PC-9 (cell line): ENCODE measurements around the gene DIP2C. TPM values are rescaled to one million over a fixed set of nuclear protein-coding genes. Genes with fewer than 3 reads are reported as not detected.

Experiments
- BruUV-seq: library from RNA; stranded (reverse); fragments of 400-500 nt; replicated peaks from 2 replicates; lab custom pipeline; 2021; lab: Mats Ljungman, UMichigan
- CTCF ChIA-PET: fragments of 300-600 bp; sonication (Branson Sonifier 250); formaldehyde crosslinking; loops from one replicate; lab custom pipeline; 2022; ENCODE audit warnings: antibody characterized with exemption; lab: Charles Lee
- POLR2A ChIA-PET: fragments of 300-600 bp; sonication (Branson Sonifier 250); formaldehyde crosslinking; loops from one replicate; lab custom pipeline; 2022; ENCODE audit warnings: antibody characterized with exemption; ENCODE audit not compliant: unreplicated experiment; lab: Charles Lee
- DNase-seq, 2 experiments: peaks; one replicate each; pipeline versions ENCODE4 v3.0.0 to v3.0.0-alpha.2; 2015 to 2022; ENCODE audit warnings: mixed read lengths in 1 of 2
- H2AFZ ChIP-seq: fragments of 200-600 bp; sonication (generic); 2 replicates; pipeline ENCODE4 v1.8.1; 2017; ENCODE audit warnings: antibody characterized with exemption
- H3F3A ChIP-seq: fragments of 200-600 bp; sonication (generic); 2 replicates; pipeline ENCODE4 v1.8.1; 2017; ENCODE audit warnings: antibody characterized with exemption, mild to moderate bottlenecking, low read depth; ENCODE audit not compliant: insufficient read depth
- H3K27ac ChIP-seq: fragments of 200-600 bp; sonication (generic); 2 replicates; pipeline ENCODE4 v1.6.1; 2016; ENCODE audit warnings: mixed run types
- H3K27me3 ChIP-seq: fragments of 200-600 bp; sonication (generic); 2 replicates; pipeline ENCODE4 v1.6.1; 2016; ENCODE audit warnings: low read depth, mixed run types; ENCODE audit not compliant: insufficient read depth
- H3K36me3 ChIP-seq: fragments of 200-600 bp; sonication (generic); 2 replicates; pipeline ENCODE4 v1.6.1; 2016; ENCODE audit warnings: low read depth, mixed run types
- H3K4me1 ChIP-seq: fragments of 200-600 bp; sonication (generic); replicated peaks from 2 replicates; pipeline ENCODE4 v1.6.1; 2016; ENCODE audit warnings: mixed run types; ENCODE audit not compliant: insufficient read depth
- H3K4me2 ChIP-seq: fragments of 200-600 bp; sonication (generic); 2 replicates; pipeline ENCODE4 v1.6.1; 2017; ENCODE audit warnings: mixed run types
- H3K4me3 ChIP-seq: fragments of 200-600 bp; sonication (generic); 2 replicates; pipeline ENCODE4 v1.6.1; 2016; ENCODE audit warnings: mixed run types
- H3K79me2 ChIP-seq: fragments of 200-600 bp; sonication (generic); 2 replicates; pipeline ENCODE4 v1.6.1; 2017; ENCODE audit warnings: low read depth, mixed run types
- H3K9me2 ChIP-seq: fragments of 200-600 bp; sonication (generic); 2 replicates; pipeline ENCODE4 v1.8.1; 2017; ENCODE audit warnings: mild to moderate bottlenecking; ENCODE audit not compliant: insufficient read depth
- H3K9me3 ChIP-seq: fragments of 200-600 bp; sonication (generic); 2 replicates; pipeline ENCODE4 v1.8.1; 2016; ENCODE audit warnings: low read depth; ENCODE audit not compliant: insufficient read depth
- H4K20me1 ChIP-seq: fragments of 200-600 bp; sonication (generic); 2 replicates; pipeline ENCODE4 v1.8.1; 2017; ENCODE audit not compliant: insufficient read depth
- EZH2 ChIP-seq: fragments of 200-600 bp; sonication (generic); IDR thresholded peaks from 2 replicates; pipeline ENCODE4 v1.8.0; 2017; ENCODE audit warnings: antibody characterized with exemption, low read depth
- intact Hi-C: fragments of 100-400 bp; cut with micrococcal nuclease; formaldehyde crosslinking; loops from one replicate; pipeline ENCODE4 v1.10.0; 2022; ENCODE audit not compliant: unreplicated experiment
- total RNA-seq: library from RNA; stranded (reverse); gene quantifications from 2 replicates; pipeline ENCODE4 v1.2.3, GENCODE V29; 2021
- TF ChIP-seq, protein P1 (sequence below): fragments of 200-600 bp; sonication (generic); conservative IDR thresholded peaks from 2 replicates; pipeline ENCODE4 v1.6.1; 2017; ENCODE audit warnings: mixed run types, antibody characterized with exemption, mild to moderate bottlenecking, moderate library complexity

DIP2C gene
- total RNA-seq, 1 experiment from 2014 or later = 0.83 TPM

DNA sequence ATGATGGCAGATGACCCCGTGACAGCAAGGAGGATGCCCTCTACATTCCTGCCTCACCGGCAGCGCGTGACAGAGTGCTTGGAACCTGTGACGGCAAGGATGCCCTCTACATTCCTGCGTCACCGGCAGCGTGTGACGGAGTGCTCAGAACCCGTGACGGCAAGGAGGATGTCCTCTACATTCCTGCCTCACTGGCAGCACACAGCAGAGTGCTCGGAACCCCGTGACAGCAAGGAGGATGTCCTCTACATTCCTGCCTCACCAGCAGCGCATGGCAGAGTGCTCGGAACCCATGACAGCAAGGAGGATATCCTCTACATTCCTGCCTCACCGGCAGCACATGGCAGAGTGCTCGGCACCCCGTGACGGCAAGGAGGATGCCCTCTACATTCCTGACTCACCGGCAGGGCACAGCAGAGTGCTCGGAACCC is 231.0 kb downstream of the DIP2C start:
- H4K20me1 ChIP-seq = no peaks in the 10 kb centered on the region
- H3K4me1 ChIP-seq = no peaks in the 10 kb centered on the region
- H3K36me3 ChIP-seq = no peaks in the 10 kb centered on the region
- no peak overlapping the region for H2AFZ ChIP-seq
- no peak overlapping the region for H3K4me2 ChIP-seq
- no peak for DNase-seq
- peaks cover 37% of the 10 kb centered on the region for H3K27me3 ChIP-seq
- ChIA-PET CTCF (no interaction called here), POLR2A (no interaction called here)
- H3K9me3 ChIP-seq = no peaks in the 10 kb centered on the region
- H3K4me3 ChIP-seq = no peak overlapping the region
- BruUV-seq = no TSS peak
- no peaks in the 10 kb centered on the region for H3K79me2 ChIP-seq
- no peak for TF ChIP-seq EZH2
- TF ChIP-seq, protein P1, sequence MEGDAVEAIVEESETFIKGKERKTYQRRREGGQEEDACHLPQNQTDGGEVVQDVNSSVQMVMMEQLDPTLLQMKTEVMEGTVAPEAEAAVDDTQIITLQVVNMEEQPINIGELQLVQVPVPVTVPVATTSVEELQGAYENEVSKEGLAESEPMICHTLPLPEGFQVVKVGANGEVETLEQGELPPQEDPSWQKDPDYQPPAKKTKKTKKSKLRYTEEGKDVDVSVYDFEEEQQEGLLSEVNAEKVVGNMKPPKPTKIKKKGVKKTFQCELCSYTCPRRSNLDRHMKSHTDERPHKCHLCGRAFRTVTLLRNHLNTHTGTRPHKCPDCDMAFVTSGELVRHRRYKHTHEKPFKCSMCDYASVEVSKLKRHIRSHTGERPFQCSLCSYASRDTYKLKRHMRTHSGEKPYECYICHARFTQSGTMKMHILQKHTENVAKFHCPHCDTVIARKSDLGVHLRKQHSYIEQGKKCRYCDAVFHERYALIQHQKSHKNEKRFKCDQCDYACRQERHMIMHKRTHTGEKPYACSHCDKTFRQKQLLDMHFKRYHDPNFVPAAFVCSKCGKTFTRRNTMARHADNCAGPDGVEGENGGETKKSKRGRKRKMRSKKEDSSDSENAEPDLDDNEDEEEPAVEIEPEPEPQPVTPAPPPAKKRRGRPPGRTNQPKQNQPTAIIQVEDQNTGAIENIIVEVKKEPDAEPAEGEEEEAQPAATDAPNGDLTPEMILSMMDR = no peak
- intact Hi-C loops = no loop called here
- H3K27ac ChIP-seq = no peak overlapping the region
- H3K9me2 ChIP-seq = no peaks in the 10 kb centered on the region
- no peaks in the 10 kb centered on the region for H3F3A ChIP-seq

DNA sequence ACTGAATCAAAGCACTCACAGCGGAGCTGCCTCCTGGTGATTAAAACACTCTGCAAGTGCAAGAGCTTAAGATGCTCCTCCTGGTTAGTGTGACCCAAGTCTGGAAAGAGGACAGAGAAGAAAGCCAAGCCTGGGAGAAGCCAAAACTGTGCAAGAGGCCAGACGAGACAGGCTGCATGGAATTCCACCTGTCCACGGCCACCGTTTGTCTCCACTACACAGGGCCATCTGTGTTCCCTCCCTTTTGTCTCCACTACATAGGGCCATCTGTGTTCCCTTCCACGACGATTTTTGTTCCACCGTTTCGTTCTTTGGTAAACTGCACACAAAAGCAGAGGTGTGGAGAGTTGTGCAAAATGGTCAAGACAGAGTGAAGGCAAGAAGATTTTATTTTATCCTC is 233.0 kb downstream of the DIP2C start:
- no peaks in the 10 kb centered on the region for H3F3A ChIP-seq
- no TSS peak for BruUV-seq
- no peaks in the 10 kb centered on the region for H3K36me3 ChIP-seq
- ChIA-PET CTCF (no interaction called here), POLR2A (no interaction called here)
- H3K79me2 ChIP-seq = no peaks in the 10 kb centered on the region
- no peaks in the 10 kb centered on the region for H4K20me1 ChIP-seq
- H3K4me2 ChIP-seq = no peak overlapping the region
- H2AFZ ChIP-seq = no peak overlapping the region
- DNase-seq = no peak
- no peaks in the 10 kb centered on the region for H3K4me1 ChIP-seq
- H3K9me3 ChIP-seq = no peaks in the 10 kb centered on the region
- no peak overlapping the region for H3K27ac ChIP-seq
- intact Hi-C loops = no loop called here
- H3K9me2 ChIP-seq = no peaks in the 10 kb centered on the region
- no peak overlapping the region for H3K4me3 ChIP-seq
- peaks cover 52% of the 10 kb centered on the region for H3K27me3 ChIP-seq
- TF ChIP-seq EZH2 = no peak
- TF ChIP-seq, protein P1 = no peak

DNA sequence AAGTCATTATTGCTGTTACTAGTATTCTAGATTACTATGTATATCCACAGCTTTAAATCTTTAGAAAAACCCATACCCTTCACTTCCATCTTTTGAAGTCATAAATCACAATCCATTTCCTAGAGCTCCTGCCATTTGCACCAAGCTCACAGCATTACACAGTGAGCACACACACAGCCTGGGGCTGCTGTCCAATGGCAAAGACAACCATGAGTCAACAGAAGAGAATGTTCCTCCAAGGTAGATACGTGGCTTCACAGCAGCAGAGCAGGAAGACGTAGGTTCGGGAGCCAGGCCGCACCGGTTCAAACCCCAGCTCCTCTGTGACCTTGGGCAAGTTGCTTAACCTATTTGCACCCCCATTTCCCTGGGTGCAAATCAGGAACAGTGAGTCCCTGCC is 234.6 kb downstream of the DIP2C start:
- CTCF ChIA-PET = no interaction called here
- POLR2A ChIA-PET = interaction anchor here (0.5 to 0.6 kb wide), 2 partner anchors 70 to 141 kb away, joined by 5 to 16 read pairs; no protein-coding TSS in a partner anchor
- peaks cover 53% of the 10 kb centered on the region for H3K27me3 ChIP-seq
- intact Hi-C loops = no loop called here
- no peaks in the 10 kb centered on the region for H3K36me3 ChIP-seq
- no peaks in the 10 kb centered on the region for H3K9me2 ChIP-seq
- TF ChIP-seq, protein P1 = no peak
- no peak for TF ChIP-seq EZH2
- no peak overlapping the region for H3K27ac ChIP-seq
- no peaks in the 10 kb centered on the region for H3K4me1 ChIP-seq
- H3K9me3 ChIP-seq = no peaks in the 10 kb centered on the region
- no peaks in the 10 kb centered on the region for H3K79me2 ChIP-seq
- no TSS peak for BruUV-seq
- no peak overlapping the region for H3K4me3 ChIP-seq
- no peak overlapping the region for H3K4me2 ChIP-seq
- H2AFZ ChIP-seq = no peak overlapping the region
- DNase-seq = peak; percentile 49 to 53
- H4K20me1 ChIP-seq = no peaks in the 10 kb centered on the region
- no peaks in the 10 kb centered on the region for H3F3A ChIP-seq
